ENCODE data around the gene CCDC17. TPM values are rescaled to one million over a fixed set of nuclear protein-coding genes. Genes with fewer than 3 reads are reported as not detected.

Gene CCDC17
- polyA plus RNA-seq, 2 of the 4 experiments (the other 2 are of a cell fraction), result 0.26 to 0.50 TPM

- DNase-seq (ENCODE audit: low read depth in 1 of 2, low spot score in 1 of 2) (no peak), ATAC-seq (no peak), FAIRE-seq (no peak)
- POLR2A ChIA-PET, result no interaction called here
- Histone ChIP-seq H3K9me3 (no peaks in the 10 kb centered on the region), H3K4me3 (no peak overlapping the region), H3K4me2 (peak overlapping the region; percentile 94), H3K27ac (no peak overlapping the region), H3K4me1 (peaks cover 16% of the 10 kb centered on the region; the same call in 2 of the 3 replicates)
- no peak for TF ChIP-seq NFE2L2 (conservative IDR thresholded peaks at IDR 0.05; ENCODE audit: low read length)
- no peak for TF ChIP-seq NR3C1 (IDR thresholded peaks at IDR 0.05)
- TF ChIP-seq BCL3 (IDR thresholded peaks at IDR 0.05), result no peak
- TF ChIP-seq EP300 (IDR thresholded peaks at IDR 0.05), result no peak
- TF ChIP-seq USF2 (IDR thresholded peaks at IDR 0.05), result no peak
- TF ChIP-seq TP53 (CRISPR knock-in tag; IDR thresholded peaks at IDR 0.05), result no peak
- TF ChIP-seq HDAC2 (IDR thresholded peaks at IDR 0.05), result no peak
- no peak for TF ChIP-seq PBX3 (IDR thresholded peaks at IDR 0.05)
- WGBS (ENCODE audit: missing lambda C conversion rate), result 71% methylated on average over 4 of the region's 4 CpGs
- CTCF ChIA-PET, result interaction anchor here (0.6 to 0.8 kb wide), 2 partner anchors 87 to 94 kb away, joined by 3 to 5 read pairs; no protein-coding TSS in a partner anchor
Observed at GRCh38 chr1:45586769-45587168, 37.1 kb downstream of the CCDC17 start.

GRCh38 chr1:45585496-45586075 lies 38.3 kb downstream of the CCDC17 start:
- 54% methylated on average over 7 of the region's 7 CpGs for WGBS (ENCODE audit: missing lambda C conversion rate)
- no peak for TF ChIP-seq CTCF (IDR thresholded peaks at IDR 0.05)
- no peak for TF ChIP-seq CEBPB (IDR thresholded peaks at IDR 0.05)
- no peak for TF ChIP-seq USF2 (IDR thresholded peaks at IDR 0.05)
- TF ChIP-seq FOSL2 (IDR thresholded peaks at IDR 0.05), result no peak
- no peak for TF ChIP-seq FOSL2 (CRISPR knock-in tag; IDR thresholded peaks at IDR 0.05)
- TF ChIP-seq ZNF302 (CRISPR knock-in tag; IDR thresholded peaks at IDR 0.05), result no peak
- no peak for TF ChIP-seq HMGXB4 (CRISPR knock-in tag; IDR thresholded peaks at IDR 0.05; ENCODE audit: borderline replicate concordance)
- TF ChIP-seq HOXB13 (CRISPR knock-in tag; IDR thresholded peaks at IDR 0.05; ENCODE audit: low read depth), result no peak
- TF ChIP-seq ESRRA (IDR thresholded peaks at IDR 0.05; ENCODE audit: borderline replicate concordance, low read length), result no peak
- no peak for TF ChIP-seq HEYL (CRISPR knock-in tag; IDR thresholded peaks at IDR 0.05)
- FAIRE-seq (no peak), DNase-seq (ENCODE audit: low read depth in 1 of 2, low spot score in 1 of 2) (no peak), ATAC-seq (no peak)
- Histone ChIP-seq H3K27ac (no peak overlapping the region), H3K4me3 (peak overlapping the region; percentile 89), H3K4me1 (peaks cover 16% of the 10 kb centered on the region; the same call in 2 of the 3 replicates), H3K9me3 (no peaks in the 10 kb centered on the region), H3K4me2 (peak overlapping the region; percentile 94)
- CTCF ChIA-PET, result no interaction called here
- POLR2A ChIA-PET, result interaction anchor here (3.6 kb wide), 1 partner anchor 64 kb away, joined by 27 read pairs; the partner anchor contains the start of gene PRDX1

All from A549 (cell line).